A673 (cell line): ENCODE results near the gene RTN4.

Source experiments
- CTCF ChIP-seq: fragments of 300-800, 200-600 bp; sonication (generic); conservative IDR thresholded peaks from 2 replicates; pipeline ENCODE4 v1.5.1; 2017; ENCODE audit warnings: low read depth, mild to moderate bottlenecking, antibody characterized with exemption, low read length, moderate library complexity, mixed read lengths
- EZH2 ChIP-seq: fragments of 200-600 bp; sonication (generic); IDR thresholded peaks from 2 replicates; pipeline ENCODE4 v1.6.1; 2017; ENCODE audit warnings: borderline replicate concordance, low read depth, mild to moderate bottlenecking, mixed read lengths, antibody characterized with exemption, low read length; ENCODE audit not compliant: poor library complexity, severe bottlenecking

DNA sequence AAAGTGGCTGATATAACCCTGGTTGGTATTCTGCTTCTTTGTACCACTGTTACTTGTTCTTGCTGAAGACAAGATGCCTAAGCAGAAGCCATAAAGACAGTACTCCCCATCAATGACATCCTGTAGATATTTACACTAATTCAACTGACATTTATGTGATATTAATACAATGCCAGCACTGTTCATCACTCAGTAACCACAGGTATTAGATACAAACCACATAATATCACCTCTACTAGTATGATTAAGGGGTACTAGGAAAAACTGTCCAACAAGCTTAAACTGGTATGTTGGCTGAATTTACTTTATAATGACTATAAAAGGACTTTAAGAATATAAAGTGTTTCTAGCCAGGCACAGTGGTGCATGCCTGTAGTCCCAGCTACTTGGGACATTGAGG lies 65.8 kb downstream of the RTN4 start:
- TF ChIP-seq CTCF (no peak), EZH2 (no peak)
